DOHH2 (cell line): ENCODE results near the gene BBS2.

Experiments
- H3F3A ChIP-seq: fragments of 200-600 bp; sonication (generic), shearing (Covaris generic); 2 replicates; pipeline ENCODE4 v1.6.0; 2016; ENCODE audit warnings: antibody characterized with exemption, mild to moderate bottlenecking; ENCODE audit not compliant: control insufficient read depth, insufficient read depth
- H3K27ac ChIP-seq: fragments of 200-600 bp; sonication (generic); 2 replicates; pipeline ENCODE4 v1.5.1; 2014; ENCODE audit warnings: low read depth, mild to moderate bottlenecking, low read length, moderate library complexity
- H3K27me3 ChIP-seq: fragments of 200-600 bp; sonication (generic); 2 replicates; pipeline ENCODE4 v1.6.1; 2014; ENCODE audit warnings: mild to moderate bottlenecking, low read length, mixed read lengths; ENCODE audit not compliant: control insufficient read depth
- H3K36me3 ChIP-seq: fragments of 200-600 bp; sonication (generic); 2 replicates; pipeline ENCODE4 v1.6.1; 2014; ENCODE audit warnings: mild to moderate bottlenecking, low read length, moderate library complexity, mixed read lengths; ENCODE audit not compliant: control insufficient read depth
- H3K4me1 ChIP-seq: fragments of 200-600 bp; sonication (generic); 2 replicates; pipeline ENCODE4 v1.6.1; 2014; ENCODE audit warnings: mild to moderate bottlenecking, low read length, mixed read lengths; ENCODE audit not compliant: control insufficient read depth
- H3K4me2 ChIP-seq: fragments of 200-600 bp; sonication (generic); 2 replicates; pipeline ENCODE4 v1.6.0; 2014; ENCODE audit warnings: mild to moderate bottlenecking, low read length, moderate library complexity
- H3K4me3 ChIP-seq: fragments of 200-600 bp; sonication (generic); 2 replicates; pipeline ENCODE4 v1.5.1; 2014; ENCODE audit warnings: mild to moderate bottlenecking, low read length, mixed read lengths
- H3K79me2 ChIP-seq: fragments of 200-600 bp; sonication (generic); 2 replicates; pipeline ENCODE4 v1.6.1; 2014; ENCODE audit warnings: mild to moderate bottlenecking, low read length, mixed read lengths; ENCODE audit not compliant: control insufficient read depth
- H3K9me2 ChIP-seq: fragments of 200-600 bp; sonication (generic); replicated peaks from 2 replicates; pipeline ENCODE4 v1.6.1; 2014; ENCODE audit warnings: mild to moderate bottlenecking, low read length, mixed read lengths; ENCODE audit not compliant: control insufficient read depth
- H3K9me3 ChIP-seq: fragments of 200-600 bp; sonication (generic); 2 replicates; pipeline ENCODE4 v1.6.1; 2014; ENCODE audit warnings: antibody characterized with exemption, low read length, mixed read lengths; ENCODE audit not compliant: control insufficient read depth, insufficient read depth
- H4K20me1 ChIP-seq: fragments of 200-600 bp; sonication (generic); 2 replicates; pipeline ENCODE4 v1.6.0; 2014; ENCODE audit warnings: low read depth, mild to moderate bottlenecking, antibody characterized with exemption, low read length, moderate library complexity; ENCODE audit not compliant: control insufficient read depth, insufficient read depth
- EZH2phosphoT487 ChIP-seq: fragments of 200-600 bp; sonication (generic); IDR thresholded peaks from 2 replicates; pipeline ENCODE4 v1.6.1; 2017; ENCODE audit warnings: borderline replicate concordance, mild to moderate bottlenecking, antibody characterized with exemption, low read length, moderate library complexity, mixed read lengths
- TF ChIP-seq, protein P1 (sequence below): fragments of 200-600 bp; sonication (generic); IDR thresholded peaks from one replicate; pipeline ENCODE4 v1.5.1; 2014; ENCODE audit warnings: antibody characterized with exemption, mild to moderate bottlenecking, low read depth, low read length; ENCODE audit not compliant: poor library complexity, severe bottlenecking

BBS2 gene

DNA sequence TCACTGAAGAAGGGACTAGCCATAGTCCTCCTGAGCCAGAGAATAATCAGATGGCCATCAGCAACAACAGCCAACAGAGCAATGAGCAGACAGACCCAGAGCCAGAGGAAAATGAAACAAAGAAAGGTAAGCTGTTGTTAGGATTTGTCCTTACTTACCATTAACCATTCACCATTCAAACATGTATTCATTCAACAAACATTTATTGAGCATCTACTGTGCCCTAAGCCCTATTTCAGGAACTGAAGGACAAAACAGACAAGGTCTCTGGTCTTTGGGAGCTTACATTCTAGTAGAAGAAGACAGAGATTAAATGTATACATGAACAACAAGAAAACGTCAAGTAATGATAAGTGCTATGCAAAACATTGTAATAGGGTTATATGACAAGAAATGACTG is 49.2 kb downstream of the BBS2 start:
- no peak overlapping the region for H3K27ac ChIP-seq
- no peaks in the 10 kb centered on the region for H3F3A ChIP-seq
- no peak overlapping the region for H3K4me2 ChIP-seq
- no peaks in the 10 kb centered on the region for H3K9me2 ChIP-seq
- H3K36me3 ChIP-seq: peaks cover 95% of the 10 kb centered on the region
- H3K79me2 ChIP-seq: no peaks in the 10 kb centered on the region
- no peaks in the 10 kb centered on the region for H3K27me3 ChIP-seq
- H4K20me1 ChIP-seq: no peaks in the 10 kb centered on the region
- H3K4me1 ChIP-seq: no peaks in the 10 kb centered on the region
- no peak overlapping the region for H3K4me3 ChIP-seq
- TF ChIP-seq, protein P1, sequence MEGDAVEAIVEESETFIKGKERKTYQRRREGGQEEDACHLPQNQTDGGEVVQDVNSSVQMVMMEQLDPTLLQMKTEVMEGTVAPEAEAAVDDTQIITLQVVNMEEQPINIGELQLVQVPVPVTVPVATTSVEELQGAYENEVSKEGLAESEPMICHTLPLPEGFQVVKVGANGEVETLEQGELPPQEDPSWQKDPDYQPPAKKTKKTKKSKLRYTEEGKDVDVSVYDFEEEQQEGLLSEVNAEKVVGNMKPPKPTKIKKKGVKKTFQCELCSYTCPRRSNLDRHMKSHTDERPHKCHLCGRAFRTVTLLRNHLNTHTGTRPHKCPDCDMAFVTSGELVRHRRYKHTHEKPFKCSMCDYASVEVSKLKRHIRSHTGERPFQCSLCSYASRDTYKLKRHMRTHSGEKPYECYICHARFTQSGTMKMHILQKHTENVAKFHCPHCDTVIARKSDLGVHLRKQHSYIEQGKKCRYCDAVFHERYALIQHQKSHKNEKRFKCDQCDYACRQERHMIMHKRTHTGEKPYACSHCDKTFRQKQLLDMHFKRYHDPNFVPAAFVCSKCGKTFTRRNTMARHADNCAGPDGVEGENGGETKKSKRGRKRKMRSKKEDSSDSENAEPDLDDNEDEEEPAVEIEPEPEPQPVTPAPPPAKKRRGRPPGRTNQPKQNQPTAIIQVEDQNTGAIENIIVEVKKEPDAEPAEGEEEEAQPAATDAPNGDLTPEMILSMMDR: no peak
- no peak for TF ChIP-seq EZH2phosphoT487
- H3K9me3 ChIP-seq: no peaks in the 10 kb centered on the region

DNA sequence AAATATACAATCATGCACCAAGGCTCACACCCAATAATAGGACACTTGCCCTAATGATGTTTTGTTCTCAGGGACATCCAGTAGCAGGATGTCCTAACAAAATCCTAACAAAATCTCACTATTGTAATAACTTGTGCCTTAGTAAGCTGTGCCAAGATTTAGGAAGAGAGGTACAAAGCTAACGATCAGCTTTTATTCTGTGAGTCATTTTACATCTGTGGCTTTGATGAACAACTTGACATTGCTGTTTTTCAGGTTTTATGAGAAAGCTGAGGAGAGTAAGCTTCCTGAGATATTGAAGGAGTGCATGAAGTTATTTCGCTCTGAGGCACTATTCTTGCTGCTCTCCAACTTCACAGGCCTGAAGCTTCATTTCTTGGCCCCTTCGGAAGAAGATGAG is 49.6 kb downstream of the BBS2 start:
- TF ChIP-seq EZH2phosphoT487: no peak
- TF ChIP-seq, protein P1: no peak
- Histone ChIP-seq H3K4me3 (no peak overlapping the region), H3K4me1 (no peaks in the 10 kb centered on the region), H3K27ac (no peak overlapping the region), H3K27me3 (no peaks in the 10 kb centered on the region), H3K9me3 (no peaks in the 10 kb centered on the region), H3K4me2 (no peak overlapping the region), H3K9me2 (no peaks in the 10 kb centered on the region), H3K36me3 (peaks cover 95% of the 10 kb centered on the region), H3F3A (no peaks in the 10 kb centered on the region), H3K79me2 (no peaks in the 10 kb centered on the region), H4K20me1 (no peaks in the 10 kb centered on the region)

DNA sequence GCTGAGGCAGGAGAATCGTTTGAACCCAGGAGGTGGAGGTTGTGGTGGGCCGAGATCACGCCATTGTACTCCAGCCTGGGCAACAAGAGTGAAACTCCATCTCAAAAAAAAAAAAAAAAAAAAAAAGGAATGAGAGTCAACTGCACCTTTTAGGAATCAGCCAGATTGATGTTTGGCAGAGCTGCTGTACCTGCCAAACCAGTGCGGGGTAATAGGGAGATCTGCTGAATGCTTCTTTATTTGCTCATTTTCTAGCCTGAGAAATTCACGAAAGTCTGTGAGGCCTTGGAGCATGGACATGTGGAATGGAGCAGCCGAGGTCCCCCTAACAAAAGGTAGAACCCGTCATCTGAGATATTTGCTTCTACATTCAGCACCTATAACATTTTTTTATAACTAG is 50.1 kb downstream of the BBS2 start:
- no peaks in the 10 kb centered on the region for H3K9me3 ChIP-seq
- no peaks in the 10 kb centered on the region for H3K79me2 ChIP-seq
- no peaks in the 10 kb centered on the region for H3K4me1 ChIP-seq
- no peaks in the 10 kb centered on the region for H4K20me1 ChIP-seq
- no peak overlapping the region for H3K4me3 ChIP-seq
- no peak for TF ChIP-seq EZH2phosphoT487
- TF ChIP-seq, protein P1: no peak
- H3F3A ChIP-seq: no peaks in the 10 kb centered on the region
- H3K36me3 ChIP-seq: peaks cover 93% of the 10 kb centered on the region
- no peak overlapping the region for H3K27ac ChIP-seq
- H3K27me3 ChIP-seq: no peaks in the 10 kb centered on the region
- no peak overlapping the region for H3K4me2 ChIP-seq
- no peaks in the 10 kb centered on the region for H3K9me2 ChIP-seq

DNA sequence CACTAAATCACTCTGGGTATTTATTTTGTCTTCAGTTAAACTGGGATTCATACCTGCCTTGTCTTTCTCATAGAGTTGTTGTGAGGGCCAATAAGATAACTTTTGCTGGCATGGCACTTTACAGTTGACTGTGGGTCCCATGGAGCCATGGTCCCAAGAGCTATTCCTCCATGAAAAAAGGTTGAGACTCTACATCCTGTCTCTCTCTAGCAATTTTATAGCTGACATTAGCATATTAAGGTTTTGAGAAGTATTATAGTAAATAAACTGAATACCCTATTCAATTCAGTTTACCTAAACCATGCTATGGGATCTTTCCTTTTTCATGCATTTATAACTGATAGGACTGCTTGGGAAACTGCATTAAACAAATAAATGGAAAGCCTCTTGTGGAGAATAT is 51.0 kb downstream of the BBS2 start:
- Histone ChIP-seq H3K4me1 (no peaks in the 10 kb centered on the region), H3K27me3 (no peaks in the 10 kb centered on the region), H3K9me3 (no peaks in the 10 kb centered on the region), H4K20me1 (no peaks in the 10 kb centered on the region), H3K4me3 (no peak overlapping the region), H3K4me2 (no peak overlapping the region), H3K36me3 (peaks cover 96% of the 10 kb centered on the region), H3K27ac (no peak overlapping the region), H3K9me2 (no peaks in the 10 kb centered on the region), H3F3A (no peaks in the 10 kb centered on the region), H3K79me2 (no peaks in the 10 kb centered on the region)
- TF ChIP-seq, protein P1: no peak
- no peak for TF ChIP-seq EZH2phosphoT487
